ENCODE results near the gene PRKCG.

The PRKCG gene

DNA sequence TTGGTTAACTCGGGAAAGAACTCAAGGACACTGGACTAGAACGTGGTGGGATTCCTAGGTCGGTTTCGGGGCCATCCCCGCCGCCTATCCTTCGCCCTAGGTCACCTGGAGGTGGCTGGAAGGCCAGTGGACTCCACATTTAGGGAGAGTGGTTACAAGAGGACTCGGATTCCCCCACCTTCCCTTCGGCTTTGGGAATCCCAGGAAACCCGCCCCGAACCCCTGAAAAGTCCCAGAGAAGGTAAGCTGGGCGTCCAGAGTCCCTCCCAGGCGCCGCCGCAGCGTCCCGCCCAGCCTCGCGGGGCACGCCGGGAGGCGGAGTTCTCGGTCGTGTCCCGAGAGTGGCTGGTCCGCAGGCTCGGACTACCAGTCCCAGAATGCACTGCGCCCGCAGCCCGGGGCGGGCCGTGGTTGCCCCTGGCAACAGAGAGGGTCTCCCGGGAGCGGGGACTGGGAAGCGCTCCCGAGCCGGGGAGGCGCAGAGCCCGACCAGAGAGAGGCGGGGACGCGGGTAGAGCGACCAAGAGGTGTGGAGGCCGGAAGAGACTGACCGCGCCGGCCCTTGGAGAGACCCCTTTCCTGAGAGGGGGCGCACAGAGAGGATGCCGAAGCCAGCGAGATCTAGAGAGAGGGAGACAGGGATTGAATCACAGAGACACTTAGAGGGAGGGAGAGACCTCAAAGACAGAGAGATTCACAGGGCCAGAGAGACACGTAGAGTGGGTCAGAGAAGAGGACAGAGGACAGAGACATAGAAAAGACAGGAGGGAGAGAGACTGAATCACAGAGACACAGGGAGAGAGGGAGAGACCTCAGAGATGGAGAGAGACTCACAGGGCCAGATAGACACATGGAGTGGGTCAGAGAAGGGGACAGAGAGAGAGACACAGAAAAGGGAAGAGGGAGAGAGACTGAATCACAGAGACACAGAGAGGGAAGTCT is 2.6 kb upstream of the PRKCG start:
- in situ Hi-C loops (cut with MboI; ENCODE audit: low sequenced_read_pairs, unreplicated experiment), result no loop called here
- TF ChIP-seq, protein P1, sequence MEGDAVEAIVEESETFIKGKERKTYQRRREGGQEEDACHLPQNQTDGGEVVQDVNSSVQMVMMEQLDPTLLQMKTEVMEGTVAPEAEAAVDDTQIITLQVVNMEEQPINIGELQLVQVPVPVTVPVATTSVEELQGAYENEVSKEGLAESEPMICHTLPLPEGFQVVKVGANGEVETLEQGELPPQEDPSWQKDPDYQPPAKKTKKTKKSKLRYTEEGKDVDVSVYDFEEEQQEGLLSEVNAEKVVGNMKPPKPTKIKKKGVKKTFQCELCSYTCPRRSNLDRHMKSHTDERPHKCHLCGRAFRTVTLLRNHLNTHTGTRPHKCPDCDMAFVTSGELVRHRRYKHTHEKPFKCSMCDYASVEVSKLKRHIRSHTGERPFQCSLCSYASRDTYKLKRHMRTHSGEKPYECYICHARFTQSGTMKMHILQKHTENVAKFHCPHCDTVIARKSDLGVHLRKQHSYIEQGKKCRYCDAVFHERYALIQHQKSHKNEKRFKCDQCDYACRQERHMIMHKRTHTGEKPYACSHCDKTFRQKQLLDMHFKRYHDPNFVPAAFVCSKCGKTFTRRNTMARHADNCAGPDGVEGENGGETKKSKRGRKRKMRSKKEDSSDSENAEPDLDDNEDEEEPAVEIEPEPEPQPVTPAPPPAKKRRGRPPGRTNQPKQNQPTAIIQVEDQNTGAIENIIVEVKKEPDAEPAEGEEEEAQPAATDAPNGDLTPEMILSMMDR (IDR thresholded peaks at IDR 0.05; ENCODE audit: borderline replicate concordance, control extremely low read depth, extremely low read depth, insufficient read depth, missing control alignments), result no peak
- DNase-seq (ENCODE audit: low spot score), result peak; percentile 90

- DNase-seq (ENCODE audit: low spot score), result no peak
- TF ChIP-seq, protein P1 (IDR thresholded peaks at IDR 0.05; ENCODE audit: borderline replicate concordance, control extremely low read depth, extremely low read depth, insufficient read depth, missing control alignments), result no peak
- in situ Hi-C loops (cut with MboI; ENCODE audit: low sequenced_read_pairs, unreplicated experiment), result no loop called here
Measured at GRCh38 chr19:53880711-53881481, 1.1 kb upstream of the PRKCG start.

GRCh38 chr19:53882391-53883050 is 524 bp downstream of the PRKCG start:
- TF ChIP-seq, protein P1 (IDR thresholded peaks at IDR 0.05; ENCODE audit: borderline replicate concordance, control extremely low read depth, extremely low read depth, insufficient read depth, missing control alignments), result no peak
- in situ Hi-C loops (cut with MboI; ENCODE audit: low sequenced_read_pairs, unreplicated experiment), result no loop called here
- DNase-seq (ENCODE audit: low spot score), result no peak

- TF ChIP-seq, protein P1 (IDR thresholded peaks at IDR 0.05; ENCODE audit: borderline replicate concordance, control extremely low read depth, extremely low read depth, insufficient read depth, missing control alignments), result no peak
- in situ Hi-C loops (cut with MboI; ENCODE audit: low sequenced_read_pairs, unreplicated experiment), result no loop called here
- no peak for DNase-seq (ENCODE audit: low spot score)
Measured at GRCh38 chr19:53883231-53883661, 1.2 kb downstream of the PRKCG start.

DNA sequence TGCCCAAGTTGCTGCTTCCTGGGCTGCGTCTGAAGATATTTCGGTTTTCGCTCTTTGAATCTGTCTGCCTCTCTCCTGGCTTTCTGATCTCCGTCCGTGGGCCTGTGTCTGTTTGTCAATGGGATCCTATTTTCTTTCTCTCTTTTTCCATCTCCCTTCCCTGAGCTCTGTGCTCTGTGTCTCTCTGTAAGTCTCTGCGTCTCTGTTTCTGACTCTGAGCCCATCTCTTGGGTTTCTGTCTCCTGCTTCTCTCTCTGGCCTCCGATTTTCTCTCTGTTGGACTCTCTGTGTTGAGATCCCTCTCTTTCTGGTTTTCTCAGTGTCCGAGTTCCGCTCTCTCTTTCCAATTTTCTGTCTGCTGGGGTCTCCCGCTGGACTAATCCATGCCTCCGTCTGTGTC is 1.7 kb downstream of the PRKCG start:
- in situ Hi-C loops (cut with MboI; ENCODE audit: low sequenced_read_pairs, unreplicated experiment), result no loop called here
- TF ChIP-seq, protein P1 (IDR thresholded peaks at IDR 0.05; ENCODE audit: borderline replicate concordance, control extremely low read depth, extremely low read depth, insufficient read depth, missing control alignments), result no peak
- no peak for DNase-seq (ENCODE audit: low spot score)

DNA sequence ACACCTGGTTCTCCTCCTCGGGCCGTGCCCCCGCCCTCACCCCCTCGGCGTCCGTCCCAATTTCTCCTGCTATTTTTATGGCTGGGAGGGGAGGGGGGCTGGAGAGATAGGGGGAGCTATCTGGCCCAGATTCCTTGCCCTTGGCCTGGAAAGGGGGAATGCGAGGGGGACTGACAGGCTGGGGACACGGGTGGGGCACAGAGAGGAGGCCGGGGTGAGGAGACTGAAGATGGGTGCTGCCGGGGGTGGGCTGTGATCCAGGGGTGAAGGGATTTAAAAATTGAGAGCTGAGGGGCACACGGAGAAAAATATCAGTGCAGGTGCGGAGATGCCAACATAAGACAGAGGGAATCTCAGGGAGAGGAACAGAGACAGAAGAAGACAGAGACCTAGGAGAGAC is 2.3 kb downstream of the PRKCG start:
- TF ChIP-seq, protein P1 (IDR thresholded peaks at IDR 0.05; ENCODE audit: borderline replicate concordance, control extremely low read depth, extremely low read depth, insufficient read depth, missing control alignments), result no peak
- DNase-seq (ENCODE audit: low spot score), result no peak
- in situ Hi-C loops (cut with MboI; ENCODE audit: low sequenced_read_pairs, unreplicated experiment), result no loop called here

Data from GM13976 (cell line).